Heart right ventricle (tissue), 16 donors: Measurements from ENCODE around the gene CREBRF. TPM values are rescaled to one million over a fixed set of nuclear protein-coding genes. Genes with fewer than 3 reads are reported as not detected.
A peak's percentile ranks its signal among the peaks of the same experiment; 100 is the strongest.

Source experiments
- ATAC-seq, 8 donors: fragments of 200-7000 bp; cut with Tn5 transposase; one replicate each; pipeline ENCODE4 v1.9.1; 2020; ENCODE audit warnings: mild to moderate bottlenecking in 8 of 8, moderate library complexity in 8 of 8, moderate number of reproducible peaks in 1 of 8
- DNase-seq, 2 donors: peaks; one replicate each; pipeline ENCODE4 v3.0.0-alpha.2; 2020
- H3K27ac ChIP-seq, 10 donors: fragments of 200-600 bp; sonication (generic) in 2 of 10; one replicate each; pipeline versions ENCODE4 v1.5.0 to v1.8.0; 2020 to 2022; ENCODE audit warnings: mild to moderate bottlenecking in 3 of 10
- H3K27me3 ChIP-seq, 7 donors: fragments of 200-600 bp; one replicate each; pipeline ENCODE4 v1.8.0; 2021 to 2022; ENCODE audit warnings: mild to moderate bottlenecking in 2 of 7
- H3K36me3 ChIP-seq, 9 donors: fragments of 200-600 bp; sonication (generic) in 1 of 9; one replicate each; pipeline versions ENCODE4 v1.5.0 to v1.8.0; 2020 to 2022; ENCODE audit warnings: mild to moderate bottlenecking in 2 of 9
- H3K4me1 ChIP-seq, 9 donors: fragments of 200-600 bp; sonication (generic) in 1 of 9; one replicate each; pipeline versions ENCODE4 v1.5.0 to v1.8.0; 2020 to 2022; ENCODE audit warnings: mild to moderate bottlenecking in 4 of 9
- H3K4me3 ChIP-seq, 10 donors: fragments of 200-600 bp; sonication (generic) in 2 of 10; one replicate each; pipeline versions ENCODE4 v1.5.0 to v1.8.0; 2020 to 2022; ENCODE audit warnings: mild to moderate bottlenecking in 7 of 10, moderate library complexity in 2 of 10
- H3K9me3 ChIP-seq, 11 donors: fragments of 200-600 bp in 10 of 11; sonication (generic) in 2 of 11; one replicate each; pipeline versions ENCODE4 v1.5.0 to v1.8.0; 2013 to 2022; ENCODE audit warnings: mild to moderate bottlenecking in 2 of 11, control low read depth in 1 of 11, moderate library complexity in 1 of 11
- WGBS, 2 donors: extraction: QIAGEN DNeasy Blood & Tissue Kit; methylation state at CpG; one replicate each; pipeline ENCODE4 v1.1.7; 2013; ENCODE audit warnings: inconsistent platforms in 1 of 2; 5-methylcytosine and 5-hydroxymethylcytosine counted together
- intact Hi-C, 10 donors: fragments of 100-400 bp; cut with DNase I; formaldehyde crosslinking; loops; one replicate each; pipeline versions ENCODE4 v1.11.1 to v1.14.2; 2022
- polyA plus RNA-seq, 2 donors: library from polyadenylated mRNA; stranded (reverse); fragments of 200-250 nt; gene quantifications; one replicate each; pipeline ENCODE4 v1.2.3, GENCODE V29; 2013
- total RNA-seq, 10 donors: library from RNA; stranded (reverse); fragmentation: NEBNext Ultra II Directional in 3 of 10; extraction: Animal tissue kit (Norgen Biotek cat#: 25700) in 3 of 10; gene quantifications; one replicate each; pipeline versions ENCODE4 v1.2.1 to v1.2.4, GENCODE V29; 2021 to 2023
- TF ChIP-seq, protein P1 (sequence below), 9 donors: fragments of 200-600 bp; sonication (generic) in 2 of 9; IDR thresholded peaks; one replicate each; pipeline versions ENCODE4 v1.5.0 to v1.8.0; 2021 to 2022; ENCODE audit warnings: antibody characterized with exemption in 9 of 9, mild to moderate bottlenecking in 5 of 9, moderate library complexity in 1 of 9
- donor health status: Arrhythmogenic right ventricular cardiomyopathy.
- donor health status: ischemic (EF 13 %, LVEDD 7.1; RV severe dilation, severe dysfunction).
- donor health status: healthy with polysubstance abuse.
- donor health status: DM: no; HTN: yes; CAD: no.
- donor health status: DM: no; HTN: no; CAD: no.
- donor health status: ischemic (EF 25% LVEDD 6.9; RV normal size, moderate dysfunction).
- donor health status: ischemic (EF 25% LVEDD 5.7; RV mildly dilated, moderate dysfunction).
- donor health status: healthy.
- donor health status: DM: yes; HTN: yes; CAD: no.
- donor health status: Ischemic cardiomyopathy.
- donor health status: ischemic (EF 35%, LVEDD 5.7; RV mildly dilated, moderate dysfunction).
- donor health status: nonischemic (EF 11% LVEDD 7.7; RV severe dilation, severe dysfunction).
- donor health status: DM: yes; HTN: yes; CAD: no.
- donor health status: PGD.
- donor health status: ischemic (EF 29% LVEDD 5.4; RV normal size, mild dysfunction).
- donor health status: nonischemic (EF 23%, LVEDD 6.1; RV moderate dilation, normal function).

Gene CREBRF
- total and polyA plus RNA-seq, 12 donors, result 1.5 to 31.1 (median 27.7) TPM

DNA sequence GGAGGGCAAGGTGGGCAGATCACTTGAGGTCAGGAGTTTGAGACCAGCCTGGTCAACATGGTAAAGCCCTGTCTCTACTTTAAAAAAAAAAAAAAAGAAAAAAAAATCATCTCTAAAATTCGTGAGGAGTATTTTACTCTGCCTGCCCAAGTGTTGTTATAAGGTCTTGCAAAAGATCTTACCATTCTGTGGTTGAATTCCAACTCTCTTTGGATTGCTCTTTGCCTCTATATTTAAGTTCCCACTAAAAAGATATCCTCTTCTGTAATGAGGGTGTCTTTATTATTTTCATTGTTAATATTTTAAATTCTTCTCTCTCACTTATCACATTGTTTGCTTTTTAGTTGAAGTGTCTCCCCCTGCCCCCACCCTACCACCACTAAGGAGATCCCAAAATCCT is 33.4 kb downstream of the CREBRF start:
- Histone ChIP-seq H3K4me1 (peaks cover 0 to 31% (median 24%) of the 10 kb centered on the region in 9 donors), H3K9me3 (no peaks in the 10 kb centered on the region), H3K36me3 (peaks cover 0 to 81% (median 39%) of the 10 kb centered on the region in 9 donors), H3K27ac (no peak overlapping the region), H3K27me3 (no peaks in the 10 kb centered on the region), H3K4me3 (no peak overlapping the region)
- no peak for ATAC-seq
- intact Hi-C loops, result no loop called here
- 53 to 68% methylated on average over 1 of the region's 1 CpG for WGBS, 2 donors
- TF ChIP-seq, protein P1, sequence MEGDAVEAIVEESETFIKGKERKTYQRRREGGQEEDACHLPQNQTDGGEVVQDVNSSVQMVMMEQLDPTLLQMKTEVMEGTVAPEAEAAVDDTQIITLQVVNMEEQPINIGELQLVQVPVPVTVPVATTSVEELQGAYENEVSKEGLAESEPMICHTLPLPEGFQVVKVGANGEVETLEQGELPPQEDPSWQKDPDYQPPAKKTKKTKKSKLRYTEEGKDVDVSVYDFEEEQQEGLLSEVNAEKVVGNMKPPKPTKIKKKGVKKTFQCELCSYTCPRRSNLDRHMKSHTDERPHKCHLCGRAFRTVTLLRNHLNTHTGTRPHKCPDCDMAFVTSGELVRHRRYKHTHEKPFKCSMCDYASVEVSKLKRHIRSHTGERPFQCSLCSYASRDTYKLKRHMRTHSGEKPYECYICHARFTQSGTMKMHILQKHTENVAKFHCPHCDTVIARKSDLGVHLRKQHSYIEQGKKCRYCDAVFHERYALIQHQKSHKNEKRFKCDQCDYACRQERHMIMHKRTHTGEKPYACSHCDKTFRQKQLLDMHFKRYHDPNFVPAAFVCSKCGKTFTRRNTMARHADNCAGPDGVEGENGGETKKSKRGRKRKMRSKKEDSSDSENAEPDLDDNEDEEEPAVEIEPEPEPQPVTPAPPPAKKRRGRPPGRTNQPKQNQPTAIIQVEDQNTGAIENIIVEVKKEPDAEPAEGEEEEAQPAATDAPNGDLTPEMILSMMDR (IDR thresholded peaks at IDR 0.05), result no peak
- DNase-seq, result no peak

DNA sequence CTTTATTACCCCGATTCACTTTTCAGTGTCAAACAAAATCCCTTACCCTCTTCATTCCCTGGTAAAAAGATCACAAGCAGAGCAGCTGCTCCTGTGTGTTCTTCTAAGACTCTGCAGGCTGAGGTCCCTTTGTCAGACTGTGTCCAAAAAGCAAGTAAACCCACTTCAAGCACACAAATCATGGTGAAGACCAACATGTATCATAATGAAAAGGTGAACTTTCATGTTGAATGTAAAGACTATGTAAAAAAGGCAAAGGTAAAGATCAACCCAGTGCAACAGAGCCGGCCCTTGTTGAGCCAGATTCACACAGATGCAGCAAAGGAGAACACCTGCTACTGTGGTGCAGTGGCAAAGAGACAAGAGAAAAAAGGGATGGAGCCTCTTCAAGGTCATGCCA is 34.5 kb downstream of the CREBRF start:
- DNase-seq (no peak), ATAC-seq (no peak)
- Histone ChIP-seq H3K4me1 (peaks cover 0 to 38% (median 31%) of the 10 kb centered on the region in 9 donors), H3K27me3 (no peaks in the 10 kb centered on the region), H3K9me3 (no peaks in the 10 kb centered on the region), H3K27ac (no peak overlapping the region), H3K36me3 (peaks cover 0 to 70% (median 30%) of the 10 kb centered on the region in 9 donors), H3K4me3 (no peak overlapping the region)
- WGBS, 2 donors, result 93 to 99% methylated on average over 2 of the region's 2 CpGs
- intact Hi-C loops, result no loop called here
- TF ChIP-seq, protein P1 (IDR thresholded peaks at IDR 0.05), result no peak

DNA sequence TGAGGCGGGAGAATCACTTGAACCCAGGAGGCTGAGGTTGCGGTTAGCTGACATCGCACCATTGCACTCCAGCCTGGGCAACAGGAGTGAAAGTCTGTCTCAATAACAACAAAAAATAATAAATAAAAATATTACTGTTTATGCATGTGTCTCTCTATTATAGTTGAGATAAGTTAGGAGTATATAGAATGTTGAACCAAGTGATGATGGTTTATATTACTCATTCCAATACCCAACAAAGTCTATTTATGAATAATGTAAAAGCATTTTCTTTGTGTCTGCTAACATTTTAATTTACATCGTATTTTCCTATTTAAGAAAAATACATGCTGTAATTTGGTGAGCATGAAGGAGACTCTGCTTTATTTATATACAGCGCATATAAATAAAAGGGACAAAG is 35.8 kb downstream of the CREBRF start:
- intact Hi-C loops, result no loop called here
- Histone ChIP-seq H3K27ac (peak overlapping the region in 1 of 10 donors; percentile 67), H3K4me1 (peaks cover 0 to 40% (median 31%) of the 10 kb centered on the region in 9 donors), H3K36me3 (peaks cover 0 to 57% (median 26%) of the 10 kb centered on the region in 9 donors), H3K9me3 (no peaks in the 10 kb centered on the region), H3K27me3 (no peaks in the 10 kb centered on the region), H3K4me3 (no peak overlapping the region)
- DNase-seq (no peak), ATAC-seq (no peak)
- 92 to 93% methylated on average over 5 of the region's 5 CpGs for WGBS, 2 donors
- TF ChIP-seq, protein P1 (IDR thresholded peaks at IDR 0.05), result no peak

DNA sequence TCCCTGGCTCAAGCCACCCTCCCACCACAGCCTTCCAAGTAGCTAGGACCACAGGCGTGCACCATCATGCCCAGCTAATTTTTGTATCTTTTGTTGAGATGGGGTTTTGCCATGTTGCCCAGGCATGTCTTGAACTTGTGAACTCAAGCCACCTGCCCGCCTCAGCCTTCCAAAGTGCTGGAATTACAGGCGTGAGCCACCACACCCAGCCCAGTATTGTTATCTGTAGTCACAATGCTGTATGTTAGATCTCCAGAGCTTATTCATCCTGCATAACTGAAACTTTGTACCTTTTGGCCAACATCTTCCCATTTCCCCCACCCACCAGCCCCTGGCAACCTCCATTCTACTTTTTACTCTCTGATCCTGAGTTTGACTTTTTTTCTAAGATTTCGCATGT is 37.5 kb downstream of the CREBRF start:
- intact Hi-C loops, result no loop called here
- Histone ChIP-seq H3K36me3 (peaks cover 0 to 40% (median 14%) of the 10 kb centered on the region in 9 donors), H3K9me3 (no peaks in the 10 kb centered on the region), H3K4me3 (no peak overlapping the region), H3K27me3 (no peaks in the 10 kb centered on the region), H3K4me1 (peaks cover 0 to 56% (median 45%) of the 10 kb centered on the region in 9 donors), H3K27ac (peak overlapping the region in 8 of 10 donors; percentile 6 to 67 (median 27))
- WGBS, 2 donors, result 73 to 80% methylated on average over 4 of the region's 4 CpGs
- TF ChIP-seq, protein P1 (IDR thresholded peaks at IDR 0.05), result no peak
- no peak for DNase-seq
- ATAC-seq, result peak in 4 of 8 donors; percentile 14 to 46 (median 28)
